WTC11 (cell line): ENCODE data around the gene RPL38. TPM values are rescaled to one million over a fixed set of nuclear protein-coding genes. Genes with fewer than 3 reads are reported as not detected.

Source experiments
- ATAC-seq: fragments of 200-7000 bp; cut with Tn5 transposase; 2 replicates; pipeline ENCODE4 v1.10.0; 2021; ENCODE audit warnings: mild to moderate bottlenecking, moderate library complexity
- CTCF ChIA-PET: fragments of 300-600 bp; sonication (Branson Sonifier 250); formaldehyde crosslinking; loops from one replicate; lab custom pipeline; 2021; ENCODE audit warnings: antibody characterized with exemption; lab: Charles Lee
- POLR2A ChIA-PET: fragments of 350-600 bp; sonication (Branson Sonifier 250); formaldehyde crosslinking; loops from one replicate; lab custom pipeline; 2021; ENCODE audit warnings: antibody characterized with exemption; lab: Charles Lee
- DNase-seq: peaks from one replicate; pipeline ENCODE4 v3.0.0; 2021; ENCODE audit warnings: low spot score
- H3K27ac Mint-ChIP-seq: 2 replicates; pipeline ENCODE4 v1.8.0; 2021; ENCODE audit warnings: mixed read lengths
- H3K27me3 Mint-ChIP-seq: 2 replicates; pipeline ENCODE4 v1.8.0; 2021; ENCODE audit warnings: low read depth, mild to moderate bottlenecking, moderate library complexity, mixed read lengths
- H3K36me3 Mint-ChIP-seq: 2 replicates; pipeline ENCODE4 v1.8.0; 2021; ENCODE audit warnings: mixed read lengths
- H3K4me1 Mint-ChIP-seq: 2 replicates; pipeline ENCODE4 v1.8.0; 2022; ENCODE audit warnings: mixed read lengths
- H3K4me3 Mint-ChIP-seq: 2 replicates; pipeline ENCODE4 v1.8.0; 2021; ENCODE audit warnings: mild to moderate bottlenecking, moderate library complexity, mixed read lengths
- H3K9me3 Mint-ChIP-seq: 2 replicates; pipeline ENCODE4 v1.8.0; 2021; ENCODE audit warnings: mixed read lengths
- CBFB ChIP-seq: sonication (generic); formaldehyde crosslinking; IDR thresholded peaks from 2 replicates; pipeline ENCODE4 v1.8.1; 2022; ENCODE audit warnings: mild to moderate bottlenecking, low read depth, missing genetic modification reagents
- CREB1 ChIP-seq: sonication (generic); formaldehyde crosslinking; IDR thresholded peaks from 2 replicates; pipeline ENCODE4 v1.8.0; 2023; ENCODE audit warnings: mild to moderate bottlenecking, missing genetic modification reagents
- CREM ChIP-seq: sonication (generic); formaldehyde crosslinking; IDR thresholded peaks from 2 replicates; pipeline ENCODE4 v1.8.1; 2022; ENCODE audit warnings: mild to moderate bottlenecking, missing genetic modification reagents, moderate library complexity
- ELF4 ChIP-seq: sonication (generic); formaldehyde crosslinking; IDR thresholded peaks from 2 replicates; pipeline ENCODE4 v1.8.1; 2022; ENCODE audit warnings: low read depth, mild to moderate bottlenecking, moderate library complexity, missing genetic modification reagents
- GABPB1 ChIP-seq: sonication (generic); formaldehyde crosslinking; IDR thresholded peaks from 2 replicates; pipeline ENCODE4 v1.8.1; 2023; ENCODE audit warnings: mild to moderate bottlenecking, missing genetic modification reagents
- GRHL2 ChIP-seq: fragments of 250-450 bp; sonication (Bioruptor Pico); IDR thresholded peaks from 2 replicates; pipeline ENCODE4 v1.8.0; 2022; ENCODE audit warnings: mild to moderate bottlenecking, moderate library complexity; ENCODE audit not compliant: insufficient replicate concordance, severe bottlenecking
- IRF2 ChIP-seq: sonication (generic); formaldehyde crosslinking; IDR thresholded peaks from 2 replicates; pipeline ENCODE4 v1.8.0; 2022; ENCODE audit warnings: low read depth, missing genetic modification reagents, borderline replicate concordance
- JUN ChIP-seq: sonication (generic); formaldehyde crosslinking; IDR thresholded peaks from 2 replicates; pipeline ENCODE4 v1.8.0; 2023; ENCODE audit warnings: mild to moderate bottlenecking, missing genetic modification reagents
- MAX ChIP-seq: sonication (generic); formaldehyde crosslinking; IDR thresholded peaks from 2 replicates; pipeline ENCODE4 v1.8.0; 2022; ENCODE audit warnings: mild to moderate bottlenecking, missing genetic modification reagents
- NFE2L1 ChIP-seq: sonication (generic); formaldehyde crosslinking; IDR thresholded peaks from 2 replicates; pipeline ENCODE4 v1.8.1; 2023; ENCODE audit warnings: missing genetic modification reagents
- NFYB ChIP-seq: sonication (generic); formaldehyde crosslinking; conservative IDR thresholded peaks from 2 replicates; pipeline ENCODE4 v1.8.0; 2022; ENCODE audit warnings: low read depth, missing genetic modification reagents
- NR2C2 ChIP-seq: sonication (generic); formaldehyde crosslinking; IDR thresholded peaks from 2 replicates; pipeline ENCODE4 v1.8.0; 2022; ENCODE audit warnings: mild to moderate bottlenecking, missing genetic modification reagents
- RELA ChIP-seq: sonication (generic); formaldehyde crosslinking; IDR thresholded peaks from 2 replicates; pipeline ENCODE4 v1.8.1; 2022; ENCODE audit warnings: missing genetic modification reagents, mild to moderate bottlenecking, borderline replicate concordance
- RORB ChIP-seq: fragments of 250-450 bp; sonication (Bioruptor Pico); IDR thresholded peaks from 2 replicates; pipeline ENCODE4 v1.9.0; 2021; ENCODE audit warnings: mild to moderate bottlenecking
- SMAD4 ChIP-seq: sonication (generic); formaldehyde crosslinking; IDR thresholded peaks from 2 replicates; pipeline ENCODE4 v1.8.0; 2022; ENCODE audit warnings: mild to moderate bottlenecking, missing genetic modification reagents
- SP1 ChIP-seq: sonication (generic); formaldehyde crosslinking; conservative IDR thresholded peaks from 2 replicates; pipeline ENCODE4 v1.8.1; 2022; ENCODE audit warnings: missing genetic modification reagents
- TCF7 ChIP-seq: sonication (generic); formaldehyde crosslinking; IDR thresholded peaks from 2 replicates; pipeline ENCODE4 v1.8.0; 2022; ENCODE audit warnings: mild to moderate bottlenecking, low read depth, missing genetic modification reagents, moderate library complexity
- TEAD1 ChIP-seq: sonication (generic); formaldehyde crosslinking; IDR thresholded peaks from 2 replicates; pipeline ENCODE4 v1.8.0; 2022; ENCODE audit warnings: mild to moderate bottlenecking, missing genetic modification reagents
- TEAD4 ChIP-seq: sonication (generic); formaldehyde crosslinking; IDR thresholded peaks from 2 replicates; pipeline ENCODE4 v1.8.0; 2022; ENCODE audit warnings: mild to moderate bottlenecking, missing genetic modification reagents
- TP53 ChIP-seq: sonication (generic); formaldehyde crosslinking; IDR thresholded peaks from 2 replicates; pipeline ENCODE4 v1.8.1; 2023; ENCODE audit warnings: mild to moderate bottlenecking, missing genetic modification reagents
- ZNF232 ChIP-seq: sonication (generic); formaldehyde crosslinking; IDR thresholded peaks from 2 replicates; pipeline ENCODE4 v1.8.0; 2022; ENCODE audit warnings: mild to moderate bottlenecking, missing genetic modification reagents
- ZNF281 ChIP-seq: sonication (generic); formaldehyde crosslinking; IDR thresholded peaks from 2 replicates; pipeline ENCODE4 v1.8.0; 2023; ENCODE audit warnings: mild to moderate bottlenecking, missing genetic modification reagents
- ZSCAN18 ChIP-seq: fragments of 250-450 bp; sonication (Bioruptor Pico); IDR thresholded peaks from 2 replicates; pipeline ENCODE4 v2.1.2; 2022; ENCODE audit warnings: mild to moderate bottlenecking, moderate library complexity
- total RNA-seq: library from RNA; stranded (reverse); gene quantifications from 3 replicates; pipeline ENCODE4 v1.2.3, GENCODE V29; 2021
- TF ChIP-seq, protein P1 (sequence below): sonication (generic); formaldehyde crosslinking; IDR thresholded peaks from 2 replicates; pipeline ENCODE4 v1.8.1; 2023; ENCODE audit warnings: mild to moderate bottlenecking, moderate library complexity, missing genetic modification reagents
- TF ChIP-seq, protein P2 (sequence below): sonication (generic); formaldehyde crosslinking; IDR thresholded peaks from 2 replicates; pipeline ENCODE4 v1.8.0; 2022; ENCODE audit warnings: mild to moderate bottlenecking, missing genetic modification reagents
- TF ChIP-seq, protein P3 (sequence below): sonication (generic); formaldehyde crosslinking; IDR thresholded peaks from 2 replicates; pipeline ENCODE4 v1.8.0; 2022; ENCODE audit warnings: mild to moderate bottlenecking, missing genetic modification reagents
- TF ChIP-seq, protein P4 (sequence below): sonication (generic); formaldehyde crosslinking; IDR thresholded peaks from 2 replicates; pipeline ENCODE4 v1.8.1; 2022; ENCODE audit warnings: mild to moderate bottlenecking, moderate library complexity, missing genetic modification reagents

Gene RPL38
- total RNA-seq, 1 experiment from 2014 or later, result 1,170 TPM

GRCh38 chr17:74212913-74213791 is 9.7 kb downstream of the RPL38 start, which contains the start of gene TTYH2:
Gene TTYH2 (plus strand): TSS chr17:74213571. CDS start chr17:74213588, 17 bp downstream.
- Mint-ChIP-seq H3K27ac (peak within 1 kb of the TSS; percentile 65), H3K4me1 (peaks cover 45% of the 10 kb centered on the region), H3K4me3 (peak within 1 kb of the TSS; percentile 93), H3K36me3 (peaks cover 22% of the 10 kb centered on the region), H3K9me3 (no peaks in the 10 kb centered on the region), H3K27me3 (peaks cover 37% of the 10 kb centered on the region)
- CTCF ChIA-PET, result interaction anchor here (0.9 to 3.2 kb wide), 23 partner anchors 9 to 191 kb away, joined by 3 to 23 read pairs (median 4); partner anchors contain the start of genes BTBD17, DNAI2 and RPL38
- peak; percentile 34 for ATAC-seq
- POLR2A ChIA-PET, result interaction anchor here (1.0 to 1.2 kb wide), 3 partner anchors 9 to 32 kb away, joined by 3 to 7 read pairs (median 5); no protein-coding TSS in a partner anchor
- DNase-seq, result peak; percentile 74
- TF ChIP-seq NFE2L1 (CRISPR knock-in tag), result no peak
- TF ChIP-seq, protein P1, sequence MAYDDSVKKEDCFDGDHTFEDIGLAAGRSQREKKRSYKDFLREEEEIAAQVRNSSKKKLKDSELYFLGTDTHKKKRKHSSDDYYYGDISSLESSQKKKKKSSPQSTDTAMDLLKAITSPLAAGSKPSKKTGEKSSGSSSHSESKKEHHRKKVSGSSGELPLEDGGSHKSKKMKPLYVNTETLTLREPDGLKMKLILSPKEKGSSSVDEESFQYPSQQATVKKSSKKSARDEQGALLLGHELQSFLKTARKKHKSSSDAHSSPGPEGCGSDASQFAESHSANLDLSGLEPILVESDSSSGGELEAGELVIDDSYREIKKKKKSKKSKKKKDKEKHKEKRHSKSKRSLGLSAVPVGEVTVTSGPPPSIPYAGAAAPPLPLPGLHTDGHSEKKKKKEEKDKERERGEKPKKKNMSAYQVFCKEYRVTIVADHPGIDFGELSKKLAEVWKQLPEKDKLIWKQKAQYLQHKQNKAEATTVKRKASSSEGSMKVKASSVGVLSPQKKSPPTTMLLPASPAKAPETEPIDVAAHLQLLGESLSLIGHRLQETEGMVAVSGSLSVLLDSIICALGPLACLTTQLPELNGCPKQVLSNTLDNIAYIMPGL, result 0 out of 2 replicates have a peak, but pooled peaks have one; percentile 14
- TF ChIP-seq TCF7 (CRISPR knock-in tag), result peak; percentile 44; the same call in 1 of the 2 replicates
- TF ChIP-seq TEAD1 (CRISPR knock-in tag), result 0 out of 2 replicates have a peak, but pooled peaks have one; percentile 42
- TF ChIP-seq CREM, result no peak
- TF ChIP-seq CBFB, result 0 out of 2 replicates have a peak, but pooled peaks have one; percentile 55
- TF ChIP-seq TP53 (CRISPR knock-in tag), result peak; percentile 50; the same call in 1 of the 2 replicates
- no peak for TF ChIP-seq CREB1 (CRISPR knock-in tag)
- no peak for TF ChIP-seq RORB
- no peak for TF ChIP-seq ZNF232 (CRISPR knock-in tag)
- TF ChIP-seq ZNF281 (CRISPR knock-in tag), result peak; percentile 80; the same call in 1 of the 2 replicates
- TF ChIP-seq ZSCAN18 (CRISPR knock-in tag), result no peak
- TF ChIP-seq SMAD4 (CRISPR knock-in tag), result peak; percentile 82
- TF ChIP-seq GABPB1, result peak; percentile 45; the same call in 1 of the 2 replicates
- TF ChIP-seq TEAD4 (CRISPR knock-in tag), result peak; percentile 64; the same call in 1 of the 2 replicates
- peak; percentile 48; the same call in 1 of the 2 replicates for TF ChIP-seq MAX
- 0 out of 2 replicates have a peak, but pooled peaks have one; percentile 52 for TF ChIP-seq RELA (CRISPR knock-in tag)
- TF ChIP-seq NFYB (CRISPR knock-in tag), result no peak
- TF ChIP-seq IRF2 (CRISPR knock-in tag), result no peak
- TF ChIP-seq NR2C2 (CRISPR knock-in tag), result peak; percentile 70; the same call in 1 of the 2 replicates
- TF ChIP-seq, protein P2, sequence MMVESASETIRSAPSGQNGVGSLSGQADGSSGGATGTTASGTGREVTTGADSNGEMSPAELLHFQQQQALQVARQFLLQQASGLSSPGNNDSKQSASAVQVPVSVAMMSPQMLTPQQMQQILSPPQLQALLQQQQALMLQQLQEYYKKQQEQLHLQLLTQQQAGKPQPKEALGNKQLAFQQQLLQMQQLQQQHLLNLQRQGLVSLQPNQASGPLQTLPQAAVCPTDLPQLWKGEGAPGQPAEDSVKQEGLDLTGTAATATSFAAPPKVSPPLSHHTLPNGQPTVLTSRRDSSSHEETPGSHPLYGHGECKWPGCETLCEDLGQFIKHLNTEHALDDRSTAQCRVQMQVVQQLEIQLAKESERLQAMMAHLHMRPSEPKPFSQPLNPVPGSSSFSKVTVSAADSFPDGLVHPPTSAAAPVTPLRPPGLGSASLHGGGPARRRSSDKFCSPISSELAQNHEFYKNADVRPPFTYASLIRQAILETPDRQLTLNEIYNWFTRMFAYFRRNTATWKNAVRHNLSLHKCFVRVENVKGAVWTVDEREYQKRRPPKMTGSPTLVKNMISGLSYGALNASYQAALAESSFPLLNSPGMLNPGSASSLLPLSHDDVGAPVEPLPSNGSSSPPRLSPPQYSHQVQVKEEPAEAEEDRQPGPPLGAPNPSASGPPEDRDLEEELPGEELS (CRISPR knock-in tag), result peak; percentile 68; the same call in 1 of the 2 replicates
- TF ChIP-seq ELF4 (CRISPR knock-in tag), result no peak
- TF ChIP-seq SP1 (CRISPR knock-in tag), result peak; percentile 79
- TF ChIP-seq JUN, result peak; percentile 52; the same call in 1 of the 2 replicates
- TF ChIP-seq, protein P3, sequence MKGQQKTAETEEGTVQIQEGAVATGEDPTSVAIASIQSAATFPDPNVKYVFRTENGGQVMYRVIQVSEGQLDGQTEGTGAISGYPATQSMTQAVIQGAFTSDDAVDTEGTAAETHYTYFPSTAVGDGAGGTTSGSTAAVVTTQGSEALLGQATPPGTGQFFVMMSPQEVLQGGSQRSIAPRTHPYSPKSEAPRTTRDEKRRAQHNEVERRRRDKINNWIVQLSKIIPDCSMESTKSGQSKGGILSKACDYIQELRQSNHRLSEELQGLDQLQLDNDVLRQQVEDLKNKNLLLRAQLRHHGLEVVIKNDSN (CRISPR knock-in tag), result peak; percentile 27; the same call in 1 of the 2 replicates
- TF ChIP-seq GRHL2 (CRISPR knock-in tag), result no peak
- TF ChIP-seq, protein P4, sequence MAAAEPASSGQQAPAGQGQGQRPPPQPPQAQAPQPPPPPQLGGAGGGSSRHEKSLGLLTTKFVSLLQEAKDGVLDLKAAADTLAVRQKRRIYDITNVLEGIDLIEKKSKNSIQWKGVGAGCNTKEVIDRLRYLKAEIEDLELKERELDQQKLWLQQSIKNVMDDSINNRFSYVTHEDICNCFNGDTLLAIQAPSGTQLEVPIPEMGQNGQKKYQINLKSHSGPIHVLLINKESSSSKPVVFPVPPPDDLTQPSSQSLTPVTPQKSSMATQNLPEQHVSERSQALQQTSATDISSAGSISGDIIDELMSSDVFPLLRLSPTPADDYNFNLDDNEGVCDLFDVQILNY (CRISPR knock-in tag), result 0 out of 2 replicates have a peak, but pooled peaks have one; percentile 67
